GM18519 (cell line): ENCODE measurements around the gene ITPK1.

ENCODE experiments used
- ATAC-seq: cut with Tn5 transposase; IDR thresholded peaks from one replicate; pipeline ENCODE4 v1.9.1; 2021; ENCODE audit warnings: mild to moderate bottlenecking, moderate library complexity; ENCODE audit not compliant: unreplicated experiment, low FRiP score

The ITPK1 gene

GRCh38 chr14:92907316-92907911, 208.3 kb downstream of the ITPK1 start:
- no peak for ATAC-seq

- no peak for ATAC-seq
Observed at GRCh38 chr14:92906823-92907222, 208.9 kb downstream of the ITPK1 start.

- no peak for ATAC-seq
Observed at GRCh38 chr14:92906420-92906819, 209.3 kb downstream of the ITPK1 start.

DNA sequence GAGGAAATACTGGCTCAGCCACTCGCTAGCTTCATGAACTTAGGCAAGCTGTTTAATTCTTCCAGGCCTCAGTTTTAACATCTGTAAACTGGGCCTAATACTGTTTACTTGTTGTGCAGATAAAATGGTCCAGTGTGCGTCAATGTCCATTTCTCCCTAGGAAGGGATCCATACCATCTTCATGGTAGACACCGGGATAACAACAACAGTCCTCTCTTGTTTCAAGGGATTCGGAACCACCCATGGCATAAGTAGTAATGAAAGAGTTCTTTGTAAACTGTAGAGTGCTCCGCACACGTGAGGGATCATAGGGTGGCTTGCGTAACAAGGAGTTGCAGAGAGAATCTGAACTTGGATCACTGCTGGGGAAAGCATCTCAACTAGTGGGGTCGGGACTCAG, 210.1 kb downstream of the ITPK1 start:
- no peak for ATAC-seq

GRCh38 chr14:92903359-92903758, 212.4 kb downstream of the ITPK1 start:
- ATAC-seq = no peak

GRCh38 chr14:92902726-92903125, 213.0 kb downstream of the ITPK1 start:
- no peak for ATAC-seq

GRCh38 chr14:92902191-92902590, 213.5 kb downstream of the ITPK1 start:
- ATAC-seq = no peak

GRCh38 chr14:92900660-92901059, 215.1 kb downstream of the ITPK1 start:
- ATAC-seq = no peak

- no peak for ATAC-seq
Observed at GRCh38 chr14:92898566-92899131, 217.1 kb downstream of the ITPK1 start.

DNA sequence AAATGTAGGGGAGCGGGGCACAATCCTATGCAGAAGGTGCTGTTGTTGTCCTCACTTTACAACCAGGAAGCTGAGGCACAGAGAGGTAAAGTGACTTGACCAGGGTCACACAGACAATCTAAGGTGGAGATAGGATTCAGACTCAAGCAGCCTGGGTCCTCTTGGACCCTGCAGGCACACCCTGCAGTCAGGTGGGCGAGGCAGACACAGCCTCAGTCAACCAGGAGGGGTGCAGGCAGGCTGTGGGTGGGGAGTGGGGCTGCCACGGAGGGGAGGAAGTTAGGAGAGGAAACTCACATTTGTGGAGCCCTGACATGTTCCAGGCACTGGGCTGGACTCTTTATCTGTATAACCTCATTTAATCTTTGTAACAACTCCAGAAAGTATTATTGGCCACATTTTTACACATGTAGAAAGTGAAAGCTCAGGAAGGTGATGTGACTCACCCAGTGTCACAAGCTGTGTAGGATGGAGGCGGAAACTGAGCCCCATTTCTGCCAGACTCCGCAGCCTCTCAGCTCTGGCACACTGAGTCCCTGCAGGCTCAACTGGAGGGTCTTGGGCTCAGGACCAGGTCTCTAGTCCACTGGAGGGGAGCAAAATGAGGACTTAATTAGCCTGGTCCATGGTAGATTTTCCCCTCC, 217.7 kb downstream of the ITPK1 start:
- ATAC-seq = no peak

- no peak for ATAC-seq
Observed at GRCh38 chr14:92895352-92895878, 220.3 kb downstream of the ITPK1 start.

GRCh38 chr14:92892589-92892988, 223.1 kb downstream of the ITPK1 start:
- ATAC-seq = no peak

DNA sequence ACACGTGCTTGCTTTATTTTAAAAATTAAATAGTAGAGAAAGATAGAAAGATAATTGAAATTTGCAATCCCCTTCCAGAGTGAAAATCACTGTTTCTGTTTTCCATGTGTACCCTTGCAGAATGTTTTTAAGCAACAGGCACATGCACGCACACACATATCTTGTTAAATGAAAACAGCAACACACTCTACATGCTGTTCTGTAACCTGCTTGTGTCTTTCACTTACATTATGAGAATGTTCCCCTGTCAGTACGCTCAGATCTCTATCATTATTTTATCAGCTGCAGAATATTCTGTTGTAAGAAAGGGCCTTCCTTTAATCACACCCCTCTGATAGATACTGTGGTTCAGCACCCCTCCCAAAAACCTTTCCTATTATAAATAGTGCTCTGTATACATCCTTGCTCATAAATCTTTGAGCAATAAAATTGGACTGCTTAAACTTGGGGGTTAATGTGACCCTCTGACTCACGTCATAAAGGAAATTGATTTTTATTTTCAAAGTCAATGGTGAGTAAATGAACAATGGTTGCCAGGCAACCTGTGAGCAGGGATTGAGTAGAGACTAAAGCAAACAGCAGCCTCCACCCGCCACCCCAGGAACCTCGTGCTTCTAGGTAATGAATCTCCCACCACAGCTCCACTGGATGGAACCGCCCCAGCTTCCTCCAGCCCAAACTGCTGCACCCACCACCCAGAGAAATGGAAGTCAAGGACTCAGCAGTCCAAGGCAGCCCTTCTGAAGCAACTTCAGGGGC, 224.7 kb downstream of the ITPK1 start:
- ATAC-seq = no peak

GRCh38 chr14:92888896-92889295, 226.8 kb downstream of the ITPK1 start:
- no peak for ATAC-seq

DNA sequence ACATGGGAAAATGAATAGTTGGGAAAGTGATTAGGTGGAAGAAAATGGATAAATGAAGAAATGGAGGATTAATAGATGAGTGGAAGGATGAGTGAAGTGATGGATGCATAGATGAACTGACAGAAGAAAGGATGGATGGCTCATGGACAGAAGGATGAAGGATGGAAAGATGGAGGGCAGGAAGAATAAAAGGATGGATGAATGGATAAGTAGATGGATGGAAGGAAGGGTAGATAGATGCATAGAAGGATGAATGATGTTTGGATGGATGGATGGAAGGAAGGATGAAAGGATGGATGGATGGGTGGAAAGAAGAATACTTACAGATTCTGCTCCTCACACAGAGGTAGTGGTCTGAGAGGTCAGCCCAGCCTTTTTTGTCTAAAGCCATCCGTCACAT, 228.6 kb downstream of the ITPK1 start:
- ATAC-seq = no peak
